CD14-positive monocyte (primary cell): Measurements from ENCODE around the gene GAS7. TPM values are rescaled to one million over a fixed set of nuclear protein-coding genes. Genes with fewer than 3 reads are reported as not detected.
A peak's percentile ranks its signal among the peaks of the same experiment; 100 is the strongest.

Source experiments
- DNase-seq, 3 donors: peaks; one replicate each; pipeline ENCODE4 v3.0.0-alpha.2; 2011 to 2022
- H2AFZ ChIP-seq: 2 replicates; pipeline ENCODE4 v1.6.0; 2012; ENCODE audit warnings: mild to moderate bottlenecking, low read depth, low read length, inconsistent platforms; ENCODE audit not compliant: insufficient read depth, poor library complexity, severe bottlenecking
- H3K27ac ChIP-seq, 2 donors: 1 replicate in 1 of 2; 2 replicates in 1 of 2; pipeline ENCODE4 v1.5.1; 2012 to 2013; ENCODE audit warnings: low read length in 2 of 2, control low read depth in 1 of 2, inconsistent platforms in 1 of 2, low read depth in 1 of 2, mild to moderate bottlenecking in 1 of 2
- H3K27me3 ChIP-seq, 2 donors: one replicate each; pipeline versions ENCODE4 v1.6.0 to v1.6.1; 2011 to 2013; ENCODE audit warnings: low read length in 2 of 2; ENCODE audit not compliant: control insufficient read depth in 2 of 2, insufficient read depth in 2 of 2
- H3K36me3 ChIP-seq, 2 donors: replicated peaks in 1 of 2; 1 replicate in 1 of 2; 2 replicates in 1 of 2; pipeline versions ENCODE4 v1.5.1 to v1.6.1; 2012 to 2013; ENCODE audit warnings: low read length in 2 of 2, control low read depth in 1 of 2, inconsistent platforms in 1 of 2, mild to moderate bottlenecking in 1 of 2; ENCODE audit not compliant: insufficient read depth in 2 of 2, control insufficient read depth in 1 of 2
- H3K4me1 ChIP-seq, 2 donors: 1 replicate in 1 of 2; 2 replicates in 1 of 2; pipeline versions ENCODE4 v1.5.1 to v1.6.1; 2012 to 2013; ENCODE audit warnings: low read length in 2 of 2, control low read depth in 1 of 2, inconsistent platforms in 1 of 2, mild to moderate bottlenecking in 1 of 2, moderate library complexity in 1 of 2; ENCODE audit not compliant: insufficient read depth in 2 of 2, control insufficient read depth in 1 of 2
- H3K4me2 ChIP-seq: replicated peaks from 2 replicates; pipeline ENCODE3; 2012; ENCODE audit warnings: low read length, moderate library complexity, mild to moderate bottlenecking; ENCODE audit not compliant: poor library complexity, severe bottlenecking; ENCODE audit errors: extremely low read depth
- H3K4me3 ChIP-seq, 3 experiments: fragments of 200-600 bp in 1 of 3; sonication (generic) in 1 of 3; replicated peaks in 1 of 3; 1 replicate in 2 of 3; 2 replicates in 1 of 3; pipeline ENCODE4 v1.5.1; 2011 to 2013; ENCODE audit warnings: low read length in 3 of 3, mild to moderate bottlenecking in 3 of 3, control low read depth in 2 of 3, low read depth in 2 of 3, inconsistent platforms in 1 of 3, moderate library complexity in 1 of 3
- H3K79me2 ChIP-seq: 2 replicates; pipeline ENCODE4 v1.6.0; 2012; ENCODE audit warnings: mild to moderate bottlenecking, control low read depth, inconsistent platforms, low read length, moderate library complexity; ENCODE audit not compliant: insufficient read depth
- H3K9ac ChIP-seq: 2 replicates; pipeline ENCODE4 v1.6.0; 2017; ENCODE audit warnings: low read length, mild to moderate bottlenecking; ENCODE audit not compliant: insufficient read depth, poor library complexity, severe bottlenecking
- H3K9me3 ChIP-seq, 2 donors: replicated peaks in 1 of 2; 1 replicate in 1 of 2; 2 replicates in 1 of 2; pipeline versions ENCODE4 v1.5.1 to v1.6.1; 2012 to 2013; ENCODE audit warnings: low read length in 2 of 2, control low read depth in 1 of 2; ENCODE audit not compliant: control insufficient read depth in 1 of 2, insufficient read depth in 1 of 2
- H4K20me1 ChIP-seq: 2 replicates; pipeline ENCODE4 v1.6.0; 2012; ENCODE audit warnings: mild to moderate bottlenecking, low read length, control low read depth, moderate library complexity; ENCODE audit not compliant: insufficient read depth
- H3K27ac Mint-ChIP-seq, 7 donors: one replicate each; pipeline ENCODE4 v1.8.0; 2020; ENCODE audit warnings: mild to moderate bottlenecking in 7 of 7, mixed read lengths in 7 of 7, moderate library complexity in 6 of 7, inconsistent platforms in 2 of 7
- H3K27me3 Mint-ChIP-seq, 3 donors: one replicate each; pipeline ENCODE4 v1.8.0; 2021 to 2022; ENCODE audit warnings: low read depth in 3 of 3, mild to moderate bottlenecking in 3 of 3, mixed read lengths in 3 of 3, moderate library complexity in 3 of 3, inconsistent platforms in 1 of 3
- H3K36me3 Mint-ChIP-seq, 2 donors: one replicate each; pipeline ENCODE4 v1.8.0; 2020; ENCODE audit warnings: mixed read lengths in 2 of 2, inconsistent platforms in 1 of 2, mild to moderate bottlenecking in 1 of 2
- H3K4me1 Mint-ChIP-seq: one replicate; pipeline ENCODE4 v1.8.0; 2020; ENCODE audit warnings: mild to moderate bottlenecking, mixed read lengths
- H3K4me3 Mint-ChIP-seq, 2 donors: one replicate each; pipeline ENCODE4 v1.8.0; 2020; ENCODE audit warnings: mild to moderate bottlenecking in 2 of 2, mixed read lengths in 2 of 2, moderate library complexity in 1 of 2
- H3K9me3 Mint-ChIP-seq, 7 donors: one replicate each; pipeline ENCODE4 v1.8.0; 2020 to 2022; ENCODE audit warnings: mixed read lengths in 7 of 7, mild to moderate bottlenecking in 6 of 7, moderate library complexity in 6 of 7, inconsistent platforms in 2 of 7
- WGBS: methylation state at CpG from one replicate; pipeline ENCODE4 v1.1.5; 2013; ENCODE audit warnings: missing lambda C conversion rate; ENCODE audit not compliant: insufficient coverage; 5-methylcytosine and 5-hydroxymethylcytosine counted together
- intact Hi-C, 2 donors: fragments of 100-400 bp; cut with micrococcal nuclease; formaldehyde crosslinking; loops; one replicate each; pipeline versions ENCODE4 v1.15.0 to v1.15.1; 2023
- polyA plus RNA-seq, 3 donors: library from polyadenylated mRNA; depleted of rRNA in 1 of 3; unstranded in 2 of 3; stranded (reverse) in 1 of 3; fragments of 300-500 nt in 2 of 3; fragments of >200 nt in 1 of 3; fragmentation: Illumina TruSeq in 2 of 3; gene quantifications; 1 replicate in 2 of 3; 2 replicates in 1 of 3; pipeline ENCODE4 v1.2.3, GENCODE V29; 2012 to 2021
- TF ChIP-seq, protein P1 (sequence below): fragments of 200-600 bp; IDR thresholded peaks from one replicate; pipeline ENCODE4 v1.8.0; 2022; ENCODE audit warnings: antibody characterized with exemption, mild to moderate bottlenecking

Gene GAS7
- polyA plus RNA-seq, 3 donors: 53.1 to 91.9 (median 66.6) TPM

GRCh38 chr17:10001306-10001873 is 197.0 kb downstream of the GAS7 start:
- Histone ChIP-seq H3K4me3 (no peak overlapping the region), H3K4me1 (peaks cover 7 to 12% of the 10 kb centered on the region in 2 donors), H3K9me3 (no peaks in the 10 kb centered on the region), H4K20me1 (peaks cover 94% of the 10 kb centered on the region), H3K9ac (no peak overlapping the region), H3K4me2 (no peak overlapping the region), H3K27ac (peak overlapping the region in 1 of 2 donors; percentile 33), H3K79me2 (peaks cover 93% of the 10 kb centered on the region), H3K36me3 (peaks cover 18 to 68% of the 10 kb centered on the region in 2 donors), H2AFZ (no peak overlapping the region), H3K27me3 (no peaks in the 10 kb centered on the region)
- intact Hi-C loops: no loop called here
- DNase-seq: peak in 2 of 3 donors; percentile 44 to 57
- peaks cover 0 to 1% (median 0%) of the 10 kb centered on the region in 3 donors for H3K27me3 Mint-ChIP-seq
- peaks cover 55 to 73% of the 10 kb centered on the region in 2 donors for H3K36me3 Mint-ChIP-seq
- TF ChIP-seq, protein P1, sequence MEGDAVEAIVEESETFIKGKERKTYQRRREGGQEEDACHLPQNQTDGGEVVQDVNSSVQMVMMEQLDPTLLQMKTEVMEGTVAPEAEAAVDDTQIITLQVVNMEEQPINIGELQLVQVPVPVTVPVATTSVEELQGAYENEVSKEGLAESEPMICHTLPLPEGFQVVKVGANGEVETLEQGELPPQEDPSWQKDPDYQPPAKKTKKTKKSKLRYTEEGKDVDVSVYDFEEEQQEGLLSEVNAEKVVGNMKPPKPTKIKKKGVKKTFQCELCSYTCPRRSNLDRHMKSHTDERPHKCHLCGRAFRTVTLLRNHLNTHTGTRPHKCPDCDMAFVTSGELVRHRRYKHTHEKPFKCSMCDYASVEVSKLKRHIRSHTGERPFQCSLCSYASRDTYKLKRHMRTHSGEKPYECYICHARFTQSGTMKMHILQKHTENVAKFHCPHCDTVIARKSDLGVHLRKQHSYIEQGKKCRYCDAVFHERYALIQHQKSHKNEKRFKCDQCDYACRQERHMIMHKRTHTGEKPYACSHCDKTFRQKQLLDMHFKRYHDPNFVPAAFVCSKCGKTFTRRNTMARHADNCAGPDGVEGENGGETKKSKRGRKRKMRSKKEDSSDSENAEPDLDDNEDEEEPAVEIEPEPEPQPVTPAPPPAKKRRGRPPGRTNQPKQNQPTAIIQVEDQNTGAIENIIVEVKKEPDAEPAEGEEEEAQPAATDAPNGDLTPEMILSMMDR: no peak
- H3K4me3 Mint-ChIP-seq: no peak overlapping the region
- peaks cover 25% of the 10 kb centered on the region for H3K4me1 Mint-ChIP-seq
- peak overlapping the region; percentile 7 to 78 (median 42) for H3K27ac Mint-ChIP-seq
- H3K9me3 Mint-ChIP-seq: no peaks in the 10 kb centered on the region
- no CpG with 5 or more reads among the region's 6 CpGs for WGBS

DNA sequence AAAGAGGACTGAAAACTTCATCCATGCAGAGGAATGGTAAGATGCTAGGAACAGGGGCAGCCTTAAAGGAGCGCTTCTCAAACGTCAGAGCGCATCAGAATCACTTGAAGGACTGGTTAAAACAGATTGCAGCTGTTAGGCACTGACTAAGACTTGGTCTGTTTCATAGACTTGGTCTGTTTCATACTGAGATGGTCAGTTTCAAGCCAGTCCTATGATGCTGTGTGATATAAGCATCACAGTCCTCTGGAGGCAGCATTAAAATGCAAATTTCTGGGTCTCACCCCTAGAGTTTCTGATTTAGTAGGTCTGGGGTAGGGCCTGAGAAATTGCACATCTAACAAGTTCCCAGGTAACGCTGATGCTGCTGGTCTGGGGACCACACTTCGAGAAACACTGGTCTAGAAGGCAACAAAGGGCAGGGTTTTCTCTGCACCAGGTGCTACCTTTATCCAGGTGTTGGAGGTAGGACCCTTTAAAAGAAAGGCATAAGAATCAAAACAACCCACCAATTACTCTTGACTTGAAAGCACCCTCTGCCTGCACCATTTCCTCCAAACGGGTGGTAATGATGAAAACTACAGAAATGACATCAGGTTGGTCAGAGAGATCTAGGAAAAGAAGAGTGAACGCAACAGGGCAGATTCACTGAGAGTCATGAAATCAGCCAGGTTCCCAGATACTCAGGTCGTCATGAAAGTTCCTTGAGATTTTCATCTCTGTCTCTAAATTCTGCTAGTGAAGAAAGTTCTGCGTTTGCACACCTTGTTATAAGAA is 198.3 kb downstream of the GAS7 start:
- Histone ChIP-seq H3K27me3 (no peaks in the 10 kb centered on the region), H3K9me3 (no peaks in the 10 kb centered on the region), H3K9ac (no peak overlapping the region), H3K4me1 (peaks cover 7 to 12% of the 10 kb centered on the region in 2 donors), H3K27ac (peak overlapping the region in 1 of 2 donors; percentile 22), H2AFZ (no peak overlapping the region), H4K20me1 (peaks cover 90% of the 10 kb centered on the region), H3K4me2 (no peak overlapping the region), H3K4me3 (no peak overlapping the region), H3K36me3 (peaks cover 18 to 64% of the 10 kb centered on the region in 2 donors), H3K79me2 (peaks cover 90% of the 10 kb centered on the region)
- Mint-ChIP-seq H3K4me1 (peaks cover 23% of the 10 kb centered on the region), H3K4me3 (no peak overlapping the region), H3K36me3 (peaks cover 47 to 67% of the 10 kb centered on the region in 2 donors), H3K27ac (peak overlapping the region in 1 of 7 donors; percentile 35), H3K9me3 (no peaks in the 10 kb centered on the region), H3K27me3 (peaks cover 0 to 1% (median 0%) of the 10 kb centered on the region in 3 donors)
- TF ChIP-seq, protein P1: no peak
- DNase-seq: no peak
- intact Hi-C loops: no loop called here
- 78% methylated on average over 6 of the region's 9 CpGs for WGBS
